AG04449 (cell line): ENCODE measurements around the gene SEZ6.

Experiments
- CTCF ChIA-PET: fragments of 350-600 bp; formaldehyde crosslinking; extraction: SDS; loops from one replicate; lab custom pipeline; 2021; ENCODE audit warnings: antibody characterized with exemption; lab: Yijun Ruan, JAX
- POLR2A ChIA-PET: fragments of 400-600, 350-600 bp; formaldehyde crosslinking; extraction: SDS; loops from one replicate; lab custom pipeline; 2020; ENCODE audit warnings: antibody characterized with exemption, inconsistent platforms; lab: Yijun Ruan, JAX
- DNase-seq: peaks from one replicate; pipeline ENCODE4 v3.0.0-alpha.2; 2010; ENCODE audit warnings: low read depth, low spot score
- H3K4me3 ChIP-seq: 2 replicates; pipeline ENCODE4 v1.5.1; 2011; ENCODE audit warnings: low read depth, mild to moderate bottlenecking, control low read depth, low read length
- TF ChIP-seq, protein P1 (sequence below): IDR thresholded peaks from one replicate; pipeline ENCODE4 v1.5.1; 2011; ENCODE audit warnings: mild to moderate bottlenecking, moderate library complexity, low read length, control low read depth, inconsistent platforms; ENCODE audit not compliant: insufficient read depth; ENCODE audit errors: missing control alignments

The SEZ6 gene

DNA sequence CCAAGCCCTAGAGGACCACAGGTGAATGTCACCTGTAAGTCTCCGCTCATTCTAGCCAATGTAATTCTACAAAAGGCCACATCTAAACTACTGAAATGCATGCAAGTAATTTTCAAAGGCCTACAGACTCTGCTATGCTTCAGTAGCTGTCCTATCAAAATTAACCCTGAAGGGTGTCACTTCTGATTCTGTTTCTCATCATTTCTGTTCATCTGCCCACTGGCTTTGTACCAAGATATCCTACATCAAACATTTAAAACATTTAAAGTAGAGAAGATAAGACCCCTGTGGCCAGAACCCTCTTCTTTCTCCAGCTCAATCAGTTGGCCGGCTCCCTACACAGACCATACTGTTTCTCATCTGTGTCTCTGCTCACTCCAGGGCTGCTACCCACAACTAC, 76.0 kb downstream of the SEZ6 start:
- ChIA-PET POLR2A (interaction anchor here (1.1 kb wide), 1 partner anchor 12 kb away, joined by 3 read pairs; no protein-coding TSS in a partner anchor), CTCF (interaction anchor here (1.0 to 1.7 kb wide), 9 partner anchors 10 to 203 kb away, joined by 3 to 11 read pairs (median 4); no protein-coding TSS in a partner anchor)
- TF ChIP-seq, protein P1, sequence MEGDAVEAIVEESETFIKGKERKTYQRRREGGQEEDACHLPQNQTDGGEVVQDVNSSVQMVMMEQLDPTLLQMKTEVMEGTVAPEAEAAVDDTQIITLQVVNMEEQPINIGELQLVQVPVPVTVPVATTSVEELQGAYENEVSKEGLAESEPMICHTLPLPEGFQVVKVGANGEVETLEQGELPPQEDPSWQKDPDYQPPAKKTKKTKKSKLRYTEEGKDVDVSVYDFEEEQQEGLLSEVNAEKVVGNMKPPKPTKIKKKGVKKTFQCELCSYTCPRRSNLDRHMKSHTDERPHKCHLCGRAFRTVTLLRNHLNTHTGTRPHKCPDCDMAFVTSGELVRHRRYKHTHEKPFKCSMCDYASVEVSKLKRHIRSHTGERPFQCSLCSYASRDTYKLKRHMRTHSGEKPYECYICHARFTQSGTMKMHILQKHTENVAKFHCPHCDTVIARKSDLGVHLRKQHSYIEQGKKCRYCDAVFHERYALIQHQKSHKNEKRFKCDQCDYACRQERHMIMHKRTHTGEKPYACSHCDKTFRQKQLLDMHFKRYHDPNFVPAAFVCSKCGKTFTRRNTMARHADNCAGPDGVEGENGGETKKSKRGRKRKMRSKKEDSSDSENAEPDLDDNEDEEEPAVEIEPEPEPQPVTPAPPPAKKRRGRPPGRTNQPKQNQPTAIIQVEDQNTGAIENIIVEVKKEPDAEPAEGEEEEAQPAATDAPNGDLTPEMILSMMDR = no peak
- no peak overlapping the region for H3K4me3 ChIP-seq
- DNase-seq = no peak

DNA sequence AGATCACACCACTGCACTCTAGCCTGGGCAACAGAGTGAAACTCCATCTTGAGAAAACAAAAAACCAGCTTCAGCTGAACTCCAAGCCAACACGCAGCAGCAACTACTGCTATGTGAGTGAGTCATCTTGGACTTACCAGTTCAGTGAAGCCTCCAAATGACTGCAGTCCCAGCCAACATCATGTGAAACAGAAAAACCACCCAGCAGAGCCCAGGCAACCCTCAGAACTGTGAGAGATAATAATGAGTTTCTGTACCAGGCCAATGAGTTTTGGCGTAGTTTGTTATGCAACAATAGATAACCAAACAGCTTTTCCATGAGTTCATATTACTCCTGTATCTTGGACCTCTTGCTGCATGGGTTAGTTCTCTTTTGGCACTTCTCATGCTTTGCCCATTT, 77.8 kb downstream of the SEZ6 start:
- POLR2A ChIA-PET = no interaction called here
- CTCF ChIA-PET = interaction anchor here (1.4 to 5.9 kb wide), 7 partner anchors 9 to 201 kb away, joined by 3 to 31 read pairs (median 7); partner anchors contain the start of genes DHRS13 and TLCD1
- no peak overlapping the region for H3K4me3 ChIP-seq
- no peak for DNase-seq
- TF ChIP-seq, protein P1 = no peak

DNA sequence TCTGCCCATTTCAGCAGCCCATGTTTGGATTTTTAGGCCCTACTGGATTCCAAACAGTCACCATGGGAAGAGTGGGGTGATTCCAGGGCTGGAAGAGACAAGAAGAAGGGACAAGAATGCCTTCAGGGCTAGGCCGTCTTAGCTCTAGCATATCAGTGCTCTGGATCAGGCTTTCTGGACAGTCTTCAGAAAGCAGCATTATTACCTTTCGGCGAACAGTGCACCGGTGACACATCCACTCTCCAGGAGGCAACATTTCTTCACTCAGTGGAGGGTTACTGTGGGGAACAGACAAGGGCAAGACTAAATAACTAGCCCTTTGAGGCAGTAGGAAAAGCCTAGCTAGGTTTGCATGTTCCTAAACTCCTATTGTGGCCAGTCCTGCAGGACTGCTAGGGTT, 79.0 kb downstream of the SEZ6 start:
- no peak overlapping the region for H3K4me3 ChIP-seq
- ChIA-PET POLR2A (no interaction called here), CTCF (interaction anchor here (0.7 to 5.9 kb wide), 11 partner anchors 9 to 200 kb away, joined by 3 to 31 read pairs (median 6); partner anchors contain the start of genes DHRS13 and TLCD1)
- TF ChIP-seq, protein P1 = no peak
- DNase-seq = no peak

DNA sequence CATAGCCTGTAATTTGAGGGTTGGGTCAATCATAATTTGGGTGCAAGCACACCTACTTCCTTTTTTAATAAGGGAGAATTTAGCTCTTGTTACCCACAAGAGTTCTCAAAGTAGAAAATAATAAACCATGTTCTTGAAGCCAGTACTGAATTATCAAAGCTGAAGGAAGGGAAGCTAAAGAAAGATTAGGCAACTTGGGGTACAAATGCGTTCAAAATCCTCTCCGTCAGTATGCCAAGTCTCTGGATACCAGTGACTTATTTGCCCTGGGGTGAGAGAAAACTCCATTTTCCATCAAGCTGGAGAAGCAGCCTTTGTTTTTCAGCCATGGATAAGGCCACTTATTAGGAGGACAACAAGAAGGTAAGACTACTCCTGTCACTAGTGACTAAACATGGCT, 79.5 kb downstream of the SEZ6 start:
- TF ChIP-seq, protein P1 = no peak
- ChIA-PET CTCF (interaction anchor here (1.1 to 5.9 kb wide), 11 partner anchors 9 to 199 kb away, joined by 3 to 31 read pairs (median 6); partner anchors contain the start of genes DHRS13 and TLCD1), POLR2A (no interaction called here)
- no peak for DNase-seq
- no peak overlapping the region for H3K4me3 ChIP-seq

DNA sequence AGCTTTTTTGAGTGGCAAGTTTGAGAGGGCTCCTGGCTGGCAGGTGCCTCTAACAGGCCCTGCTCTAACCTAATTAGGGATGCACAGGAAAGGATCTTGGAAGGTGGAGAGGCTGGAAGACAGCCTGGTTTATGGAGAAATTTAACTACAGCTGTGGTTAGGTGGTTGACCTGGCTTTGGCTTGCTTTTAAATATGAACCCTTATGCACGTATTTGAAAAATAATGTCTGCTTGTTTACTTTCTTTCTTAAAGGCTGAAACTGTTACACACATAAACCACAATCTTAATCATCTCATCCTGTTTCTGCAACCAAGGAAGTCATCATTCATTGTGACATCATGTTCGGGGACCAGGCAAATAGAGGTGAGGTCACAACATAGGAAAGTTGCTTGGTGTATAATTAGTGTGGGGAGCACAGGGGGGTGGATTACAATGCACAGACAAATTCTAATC, 79.9 kb downstream of the SEZ6 start:
- peak; percentile 49 for DNase-seq
- ChIA-PET POLR2A (no interaction called here), CTCF (interaction anchor here (0.8 to 5.9 kb wide), 13 partner anchors 8 to 199 kb away, joined by 3 to 31 read pairs (median 6); partner anchors contain the start of genes DHRS13 and TLCD1)
- TF ChIP-seq, protein P1 = no peak
- no peak overlapping the region for H3K4me3 ChIP-seq

DNA sequence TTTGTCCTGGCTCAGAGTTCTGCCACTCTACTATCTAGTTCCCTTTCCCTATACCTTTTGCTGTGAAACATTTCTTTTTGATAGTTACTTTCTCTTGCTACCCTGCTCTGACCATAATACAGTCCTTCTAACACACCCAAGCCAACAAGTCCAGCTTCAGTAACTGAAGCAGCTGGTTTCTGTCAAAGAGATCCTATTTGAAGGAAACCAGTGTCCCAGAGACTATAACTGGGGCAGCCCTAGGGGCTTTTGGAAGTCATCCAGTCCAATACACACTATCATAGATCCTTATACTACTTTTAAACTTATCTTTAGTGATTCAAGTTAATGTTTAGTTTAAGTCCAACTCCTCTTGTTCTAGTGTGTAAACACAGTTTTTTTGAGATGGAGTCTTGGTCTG, 85.6 kb downstream of the SEZ6 start:
- TF ChIP-seq, protein P1 = no peak
- POLR2A ChIA-PET = no interaction called here
- H3K4me3 ChIP-seq = no peak overlapping the region
- CTCF ChIA-PET = interaction anchor here (1.0 to 5.9 kb wide), 5 partner anchors 11 to 193 kb away, joined by 4 to 81 read pairs (median 6); partner anchors contain the start of genes DHRS13 and TLCD1
- no peak for DNase-seq
